KOPT-K1 (cell line): ENCODE data around the gene SNRPD3.
"Not testable (repeated sequence)": the region's sequence is repeated elsewhere in the genome, so short reads cannot be mapped to it uniquely, and the experiment has no call there.

Experiments
- H3K27ac ChIP-seq: fragments of 200-600 bp; sonication (generic); 2 replicates; pipeline ENCODE4 v1.5.1; 2016; ENCODE audit warnings: antibody characterized with exemption, mild to moderate bottlenecking, low read depth, low read length; ENCODE audit not compliant: poor library complexity, severe bottlenecking
- H3K36me3 ChIP-seq: fragments of 200-600 bp; sonication (generic); 2 replicates; pipeline ENCODE4 v1.5.1; 2017; ENCODE audit warnings: antibody characterized with exemption, mild to moderate bottlenecking, low read length, moderate library complexity; ENCODE audit not compliant: insufficient read depth
- H3K9me3 ChIP-seq: fragments of 200-600 bp; sonication (generic); 2 replicates; pipeline ENCODE4 v1.5.1; 2017; ENCODE audit warnings: antibody characterized with exemption, low read length, mild to moderate bottlenecking; ENCODE audit not compliant: insufficient read depth, poor library complexity, severe bottlenecking

Gene SNRPD3

DNA sequence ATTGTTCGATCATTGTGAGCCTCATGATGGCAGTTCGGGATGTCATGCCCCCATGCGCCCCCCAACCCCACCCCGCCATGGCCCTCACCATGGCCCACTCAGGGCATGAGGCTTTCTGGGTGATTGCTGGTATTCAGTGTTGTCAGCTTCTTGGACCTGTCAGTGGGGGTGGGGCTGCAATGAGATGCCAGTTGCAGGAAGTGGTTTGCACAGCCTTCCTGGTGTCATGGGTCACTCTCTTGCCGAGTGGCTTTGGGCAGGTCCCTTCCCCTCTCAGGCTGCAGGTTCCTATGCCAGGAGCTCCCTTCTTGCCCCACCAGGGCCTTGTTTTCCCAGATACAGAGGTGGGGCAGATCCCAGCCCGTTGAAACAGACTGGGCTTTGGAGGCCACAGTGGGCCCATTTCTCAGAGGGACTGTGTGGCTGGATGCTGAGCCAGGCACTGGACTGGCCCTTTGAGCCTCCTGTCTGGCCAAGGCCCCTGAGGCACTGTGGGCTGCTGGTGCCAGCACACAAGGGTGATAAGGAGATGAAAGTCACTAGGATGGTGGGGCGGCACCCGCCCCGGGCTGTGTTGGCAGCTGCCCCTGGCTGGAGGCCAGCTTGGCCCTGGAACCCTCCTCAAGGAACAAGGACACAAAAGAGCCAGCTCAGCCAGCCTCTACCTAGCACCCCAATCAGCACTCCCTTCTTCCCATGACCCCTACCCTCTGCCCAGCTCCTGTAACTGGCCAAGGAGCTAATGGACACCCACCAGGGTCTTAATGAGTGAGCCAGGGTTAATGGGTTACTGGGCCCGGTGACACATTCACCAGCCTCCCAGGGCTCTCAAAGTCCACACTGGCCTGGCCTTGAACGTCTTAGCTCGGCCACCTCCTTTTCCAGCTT, 45.7 kb downstream of the SNRPD3 start:
- no peaks in the 10 kb centered on the region for H3K9me3 ChIP-seq
- peak overlapping the region; percentile 22 for H3K27ac ChIP-seq
- no peaks in the 10 kb centered on the region for H3K36me3 ChIP-seq

DNA sequence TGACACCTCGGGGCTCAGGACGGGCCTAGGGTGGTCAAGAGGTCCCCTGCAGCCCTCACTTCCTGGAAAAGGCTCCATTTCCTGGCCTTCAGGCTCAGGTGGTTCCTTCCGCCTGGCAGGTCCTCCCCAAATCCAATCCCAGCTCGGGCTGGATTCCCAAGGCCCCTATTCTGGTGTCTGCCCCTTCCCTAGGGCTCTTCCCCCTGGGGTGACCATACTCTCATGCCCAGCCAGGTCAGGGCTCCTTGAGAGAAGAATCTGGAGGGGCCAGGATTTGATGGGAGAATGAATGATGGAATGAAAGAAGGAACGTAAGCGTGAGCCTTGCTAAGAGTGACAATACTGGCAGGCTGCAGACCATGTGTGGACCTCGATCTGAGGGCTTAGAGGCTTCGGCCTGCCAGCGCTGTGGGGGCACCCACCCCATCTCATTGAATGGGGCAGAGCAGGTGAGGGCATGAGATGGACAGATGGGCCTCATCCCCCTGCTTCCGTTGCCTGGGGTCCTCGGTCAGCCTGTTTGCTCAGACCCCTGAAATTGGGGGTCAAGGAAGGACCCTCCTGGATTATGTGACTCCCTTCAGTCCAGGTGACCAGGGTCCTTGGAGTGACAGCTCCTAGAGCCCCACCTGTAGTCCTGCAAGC, 46.4 kb downstream of the SNRPD3 start:
- not testable (repeated sequence) for H3K27ac ChIP-seq, H3K9me3 ChIP-seq, H3K36me3 ChIP-seq

- not testable (repeated sequence) for H3K9me3 ChIP-seq, H3K36me3 ChIP-seq
- peak within 1 kb of the TSS; percentile 55 for H3K27ac ChIP-seq
These were observed 47.3 kb downstream of the SNRPD3 start, which contains the start of gene GGT1 for GRCh38 chr22:24602847-24603769. GGT1 (plus strand) TSS chr22:24603193; CDS start chr22:24611082, 7,889 bp downstream.

GRCh38 chr22:24603770-24604629, 48.2 kb downstream of the SNRPD3 start:
- H3K27ac ChIP-seq = peak overlapping the region; percentile 55
- H3K36me3 ChIP-seq, H3K9me3 ChIP-seq: not testable (repeated sequence)

- peak overlapping the region; percentile 87 for H3K27ac ChIP-seq
- H3K9me3 ChIP-seq, H3K36me3 ChIP-seq: not testable (repeated sequence)
These were observed 50.5 kb downstream of the SNRPD3 start for GRCh38 chr22:24606340-24606739.

DNA sequence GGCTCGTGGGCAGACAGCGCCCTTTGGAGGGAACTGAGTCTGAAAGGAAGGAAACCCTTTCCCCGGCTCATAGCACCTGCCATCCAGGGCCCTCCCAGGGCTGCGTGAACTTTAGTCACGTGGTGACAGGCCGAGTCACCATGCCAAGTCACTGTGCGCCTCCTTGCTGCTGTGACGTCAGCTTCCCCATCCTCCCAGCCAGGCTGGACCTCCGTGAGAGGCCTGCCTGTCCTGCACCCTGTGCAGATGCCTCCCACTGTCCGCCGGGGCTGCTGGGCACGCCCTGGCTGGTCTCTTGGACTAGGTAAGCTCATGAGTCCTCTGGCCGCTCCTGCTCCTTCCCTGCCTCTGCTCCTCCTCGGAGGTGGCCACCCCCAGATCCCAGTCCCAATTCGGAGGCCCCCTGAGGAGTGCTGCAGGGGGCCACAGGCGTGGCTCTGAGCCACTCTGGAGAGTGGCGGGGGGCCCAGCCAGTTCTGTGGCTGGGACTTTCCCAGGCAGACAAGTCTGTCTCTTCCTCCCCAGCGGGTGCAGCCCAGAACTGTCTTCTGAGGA, 51.7 kb downstream of the SNRPD3 start:
- not testable (repeated sequence) for H3K9me3 ChIP-seq, H3K36me3 ChIP-seq
- H3K27ac ChIP-seq = peak overlapping the region; percentile 87

DNA sequence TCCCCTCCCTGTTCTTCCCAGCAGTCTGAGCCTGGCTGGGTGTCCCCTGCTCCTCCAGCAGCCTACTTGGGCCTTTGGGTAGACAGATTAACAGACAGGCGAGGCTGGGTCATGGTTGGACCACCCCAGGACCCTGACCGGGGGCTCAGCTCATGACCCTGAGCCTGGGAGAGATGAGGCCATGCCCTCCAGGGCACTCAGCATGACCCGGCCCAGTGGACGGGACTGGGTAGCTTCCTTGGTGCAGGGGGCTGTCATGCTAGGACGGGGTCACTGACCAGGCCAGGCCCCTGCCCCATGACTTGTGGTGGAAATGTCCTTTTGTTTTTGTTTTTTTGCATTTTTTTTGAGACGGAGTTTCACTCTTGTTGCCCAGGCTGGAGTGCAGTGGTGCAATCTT, 52.5 kb downstream of the SNRPD3 start:
- peak overlapping the region; percentile 87 for H3K27ac ChIP-seq
- not testable (repeated sequence) for H3K9me3 ChIP-seq, H3K36me3 ChIP-seq

DNA sequence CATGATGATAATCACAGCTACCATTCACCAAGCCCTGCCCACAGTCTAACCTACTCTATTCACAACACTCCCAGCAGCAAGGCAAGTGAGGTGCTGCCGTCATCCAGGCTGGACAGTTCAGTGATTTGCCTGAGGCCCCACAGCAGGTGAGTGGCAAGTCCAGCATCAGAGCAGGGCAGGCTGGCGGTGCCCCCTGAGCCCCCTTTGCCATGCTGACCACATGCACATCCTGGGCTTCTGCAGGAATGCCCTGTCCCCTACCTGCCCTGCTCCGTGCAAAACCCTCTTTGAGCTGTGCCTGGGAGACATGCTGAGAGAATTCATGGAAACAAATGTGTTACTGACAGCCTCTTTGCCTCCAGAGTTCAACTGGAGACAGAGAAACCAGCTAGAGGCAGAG, 54.1 kb downstream of the SNRPD3 start:
- H3K27ac ChIP-seq, H3K36me3 ChIP-seq, H3K9me3 ChIP-seq: not testable (repeated sequence)

DNA sequence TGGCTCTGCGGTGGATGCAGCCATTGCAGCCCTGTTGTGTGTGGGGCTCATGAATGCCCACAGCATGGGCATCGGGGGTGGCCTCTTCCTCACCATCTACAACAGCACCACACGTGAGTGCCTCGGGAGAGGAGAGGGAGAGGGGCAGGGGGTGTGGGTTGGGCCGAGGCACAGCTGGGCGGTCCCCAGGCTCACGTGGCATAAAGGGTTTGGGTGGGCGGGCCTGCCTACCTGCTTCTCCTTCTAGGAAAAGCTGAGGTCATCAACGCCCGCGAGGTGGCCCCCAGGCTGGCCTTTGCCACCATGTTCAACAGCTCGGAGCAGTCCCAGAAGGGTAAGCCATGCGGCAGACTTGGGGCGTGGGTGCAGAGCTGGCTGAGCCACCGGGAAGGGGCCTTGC, 59.0 kb downstream of the SNRPD3 start:
- not testable (repeated sequence) for H3K9me3 ChIP-seq, H3K27ac ChIP-seq, H3K36me3 ChIP-seq

GRCh38 chr22:24621244-24621643, 65.4 kb downstream of the SNRPD3 start:
- not testable (repeated sequence) for H3K27ac ChIP-seq, H3K9me3 ChIP-seq, H3K36me3 ChIP-seq

GRCh38 chr22:24622596-24622995, 66.8 kb downstream of the SNRPD3 start:
- peak overlapping the region; percentile 58 for H3K27ac ChIP-seq
- not testable (repeated sequence) for H3K36me3 ChIP-seq, H3K9me3 ChIP-seq
